Islet precursor cell (in vitro differentiated cells): ENCODE measurements around the gene HOXA3.

ENCODE experiments used
- DNase-seq: peaks from one replicate; pipeline ENCODE4 v3.0.0-alpha.2; 2018

HOXA3 gene

GRCh38 chr7:27151931-27152815 is at the start of gene HOXA3:
Gene HOXA3 (minus strand): TSS chr7:27152583. CDS start chr7:27110640, 41,943 bp downstream.
- DNase-seq, result peak; percentile 65

- peak; percentile 52 for DNase-seq
These were observed 49.2 kb upstream of the HOXA3 start for GRCh38 chr7:27201580-27202017.

- peak; percentile 58 for DNase-seq
These were observed 48.6 kb upstream of the HOXA3 start for GRCh38 chr7:27200761-27201579.

GRCh38 chr7:27199849-27200760 is 47.7 kb upstream of the HOXA3 start, which contains the start of gene HOXA13:
Gene HOXA13 (minus strand): TSS chr7:27200091. CDS start chr7:27200077, 14 bp downstream.
- peak; percentile 86 for DNase-seq

GRCh38 chr7:27198871-27199801 is 46.8 kb upstream of the HOXA3 start:
- DNase-seq, result peak; percentile 72

GRCh38 chr7:27198138-27198841 is 45.9 kb upstream of the HOXA3 start:
- peak; percentile 60 for DNase-seq

- no peak for DNase-seq
These were observed 45.0 kb upstream of the HOXA3 start for GRCh38 chr7:27197137-27198042.

- peak; percentile 87 for DNase-seq
These were observed 43.9 kb upstream of the HOXA3 start for GRCh38 chr7:27196287-27196767.

GRCh38 chr7:27194686-27195379 is 42.5 kb upstream of the HOXA3 start:
- no peak for DNase-seq

- no peak for DNase-seq
These were observed 41.6 kb upstream of the HOXA3 start for GRCh38 chr7:27194002-27194352.

GRCh38 chr7:27193335-27194001 is 41.1 kb upstream of the HOXA3 start:
- DNase-seq, result peak; percentile 57

- DNase-seq, result peak; percentile 57
These were observed 40.4 kb upstream of the HOXA3 start for GRCh38 chr7:27192546-27193334.

- peak; percentile 74 for DNase-seq
These were observed 39.6 kb upstream of the HOXA3 start for GRCh38 chr7:27191833-27192545.

GRCh38 chr7:27191161-27191731 is 38.9 kb upstream of the HOXA3 start:
- peak; percentile 52 for DNase-seq

- peak; percentile 49 for DNase-seq
These were observed 37.8 kb upstream of the HOXA3 start for GRCh38 chr7:27189997-27190748.
